Endothelial cell of umbilical vein (primary cell): ENCODE results near the gene PPBP. TPM values are rescaled to one million over a fixed set of nuclear protein-coding genes. Genes with fewer than 3 reads are reported as not detected.
"Not testable (repeated sequence)": the region's sequence is repeated elsewhere in the genome, so short reads cannot be mapped to it uniquely, and the experiment has no call there.

Experiments used
- BruUV-seq: library from RNA; stranded (reverse); fragments of 400-500 nt; replicated peaks from 2 replicates; lab custom pipeline; 2021; lab: Mats Ljungman, UMichigan
- CTCF ChIA-PET: fragments of 300-600, 350-600 bp; sonication (Branson Sonifier 250); formaldehyde crosslinking; loops from one replicate; lab custom pipeline; 2021; ENCODE audit warnings: antibody characterized with exemption, inconsistent platforms; lab: Charles Lee
- POLR2A ChIA-PET: fragments of 300-600, 350-600 bp; sonication (Branson Sonifier 250); formaldehyde crosslinking; loops from one replicate; lab custom pipeline; 2021; ENCODE audit warnings: antibody characterized with exemption, inconsistent platforms; lab: Charles Lee
- DNase-seq: peaks from one replicate; pipeline ENCODE4 v3.0.0-alpha.2; 2011; ENCODE audit warnings: low read depth, low spot score
- FAIRE-seq: peaks from 2 replicates; lab custom pipeline; 2011; peaks lifted over from hg19 to GRCh38; lab: Jason Lieb, UNC
- H2AFZ ChIP-seq: 2 replicates; pipeline ENCODE4 v1.6.0; 2012; ENCODE audit warnings: low read depth, low read length, control low read depth, inconsistent platforms
- H3K27ac ChIP-seq: 2 replicates; pipeline ENCODE4 v1.5.1; 2011; ENCODE audit warnings: low read depth, mild to moderate bottlenecking, control low read depth, low read length, moderate library complexity; ENCODE audit not compliant: insufficient read depth
- H3K27me3 ChIP-seq, 2 experiments: 2 replicates each; pipeline versions ENCODE4 v1.6.0 to v1.6.1; 2011; ENCODE audit warnings: low read length in 2 of 2, mixed read lengths in 1 of 2; ENCODE audit not compliant: control insufficient read depth in 2 of 2, insufficient read depth in 2 of 2
- H3K36me3 ChIP-seq, 2 experiments: 2 replicates in 1 of 2; 3 replicates in 1 of 2; pipeline ENCODE4 v1.5.1; 2011; ENCODE audit warnings: low read length in 2 of 2, mild to moderate bottlenecking in 1 of 2, moderate library complexity in 1 of 2; ENCODE audit not compliant: control insufficient read depth in 2 of 2, insufficient read depth in 2 of 2; ENCODE audit errors: extremely low read depth in 1 of 2
- H3K4me1 ChIP-seq: 3 replicates; pipeline ENCODE4 v1.5.1; 2011; ENCODE audit warnings: mild to moderate bottlenecking, low read length; ENCODE audit not compliant: control insufficient read depth, insufficient read depth; ENCODE audit errors: extremely low read depth
- H3K4me2 ChIP-seq: 2 replicates; pipeline ENCODE4 v1.6.1; 2011; ENCODE audit warnings: low read length, control low read depth, mixed read lengths; ENCODE audit not compliant: insufficient read depth
- H3K4me3 ChIP-seq, 3 experiments: fragments of 200-600 bp in 1 of 3; sonication (generic), shearing (Covaris generic) in 1 of 3; replicated peaks in 1 of 3; 2 replicates each; pipeline ENCODE4 v1.5.1; 2011 to 2016; ENCODE audit warnings: control low read depth in 3 of 3, low read length in 3 of 3, mild to moderate bottlenecking in 2 of 3, inconsistent platforms in 1 of 3, low read depth in 1 of 3, moderate library complexity in 1 of 3; ENCODE audit not compliant: insufficient read depth in 1 of 3
- H3K79me2 ChIP-seq: 2 replicates; pipeline ENCODE4 v1.6.0; 2012; ENCODE audit warnings: low read length, inconsistent platforms; ENCODE audit not compliant: control insufficient read depth, insufficient read depth
- H3K9ac ChIP-seq: replicated peaks from 2 replicates; pipeline ENCODE3; 2011; ENCODE audit warnings: low read length, control low read depth; ENCODE audit not compliant: insufficient read depth; ENCODE audit errors: extremely low read depth
- H3K9me1 ChIP-seq: replicated peaks from 3 replicates; pipeline ENCODE4 v1.6.0; 2011; ENCODE audit warnings: mild to moderate bottlenecking, low read length; ENCODE audit not compliant: control insufficient read depth, insufficient read depth; ENCODE audit errors: extremely low read depth
- H3K9me3 ChIP-seq: replicated peaks from 2 replicates; pipeline ENCODE4 v1.5.1; 2012; ENCODE audit warnings: low read length, inconsistent platforms; ENCODE audit not compliant: control insufficient read depth, insufficient read depth
- H4K20me1 ChIP-seq: replicated peaks from 2 replicates; pipeline ENCODE3; 2011; ENCODE audit warnings: mild to moderate bottlenecking, low read length; ENCODE audit not compliant: control insufficient read depth, insufficient read depth; ENCODE audit errors: extremely low read depth
- CTCF ChIP-seq, 2 donors: IDR thresholded peaks; 1 replicate in 1 of 2; 2 replicates in 1 of 2; pipeline ENCODE4 v1.5.1; 2011; ENCODE audit warnings: low read length in 2 of 2, mild to moderate bottlenecking in 2 of 2, moderate library complexity in 2 of 2, control low read depth in 1 of 2, inconsistent platforms in 1 of 2, low read depth in 1 of 2; ENCODE audit not compliant: insufficient read depth in 1 of 2; ENCODE audit errors: extremely low read depth in 1 of 2
- EZH2 ChIP-seq: IDR thresholded peaks from 2 replicates; pipeline ENCODE4 v1.6.1; 2012; ENCODE audit warnings: borderline replicate concordance, low read depth, mild to moderate bottlenecking, moderate library complexity, low read length, inconsistent platforms; ENCODE audit not compliant: severe bottlenecking
- FOS ChIP-seq: IDR thresholded peaks from 2 replicates; pipeline ENCODE4 v1.6.1; 2011; ENCODE audit warnings: mild to moderate bottlenecking, low read length, moderate library complexity, borderline replicate concordance; ENCODE audit not compliant: insufficient read depth
- GATA2 ChIP-seq: IDR thresholded peaks from 2 replicates; pipeline ENCODE4 v1.7.0; 2011; ENCODE audit warnings: low read depth, mild to moderate bottlenecking, moderate library complexity, mixed read lengths, low read length; ENCODE audit not compliant: insufficient read length, insufficient read depth
- JUN ChIP-seq: IDR thresholded peaks from 2 replicates; pipeline ENCODE4 v1.6.1; 2011; ENCODE audit warnings: borderline replicate concordance, low read depth; ENCODE audit not compliant: insufficient read length, insufficient read depth
- MAX ChIP-seq: IDR thresholded peaks from 2 replicates; pipeline ENCODE4 v1.6.1; 2011; ENCODE audit not compliant: insufficient read depth, insufficient read length
- MYC ChIP-seq: IDR thresholded peaks from one replicate; pipeline ENCODE4 v1.6.1; 2011; ENCODE audit warnings: mild to moderate bottlenecking, low read depth, low read length
- POLR2A ChIP-seq: IDR thresholded peaks from 2 replicates; pipeline ENCODE4 v1.6.1; 2012; ENCODE audit warnings: low read depth, mild to moderate bottlenecking, control low read depth, low read length
- dilution Hi-C: fragments of 300-500 bp; cut with MboI; formaldehyde crosslinking; loops from one replicate; pipeline ENCODE4 v1.15.0; 2019; ENCODE audit warnings: low sequenced_read_pairs; ENCODE audit not compliant: extremely low pct_ligation_motif_present
- intact Hi-C: fragments of 100-400 bp; cut with micrococcal nuclease; formaldehyde crosslinking; loops from one replicate; pipeline ENCODE4 v1.10.0; 2022
- polyA plus RNA-seq, 4 experiments: library from polyadenylated mRNA; depleted of rRNA in 3 of 4; stranded (reverse) in 3 of 4; unstranded in 1 of 4; fragments of >200 nt; gene quantifications; 2 replicates each; pipeline versions ENCODE4 v1.2.1 to v1.2.3, GENCODE V29; 2011 to 2012; ENCODE audit warnings: missing spikeins in 1 of 4
- total RNA-seq: library from RNA; stranded (reverse); gene quantifications from 2 replicates; pipeline ENCODE4 v1.2.3, GENCODE V29; 2021

PPBP gene
- total and polyA plus RNA-seq, 2 donors (not counting 3 experiments of a cell fraction or from before 2014, with no cell fraction given), result not detected

DNA sequence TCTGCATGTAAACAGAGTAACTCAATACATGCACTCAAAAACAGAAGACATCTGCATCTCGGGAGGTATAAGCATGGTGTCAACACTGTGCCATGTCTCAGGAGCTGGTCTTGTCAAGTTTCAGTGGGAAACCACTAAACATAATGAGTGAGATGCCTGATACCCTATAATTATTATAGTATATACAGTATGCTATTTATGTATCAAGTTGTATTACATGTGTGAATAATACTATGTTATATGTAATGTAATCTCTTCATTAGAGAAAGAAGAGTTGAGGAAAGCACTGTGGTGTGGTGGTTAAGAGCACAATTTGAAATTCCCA, 2.5 kb downstream of the PPBP start:
- Histone ChIP-seq H3K79me2 (no peaks in the 10 kb centered on the region), H3K9me1 (no peaks in the 10 kb centered on the region), H3K4me2 (no peak overlapping the region), H3K4me1 (no peaks in the 10 kb centered on the region), H3K36me3 (no peaks in the 10 kb centered on the region), H3K4me3 (no peak overlapping the region), H4K20me1 (no peaks in the 10 kb centered on the region), H2AFZ (peak overlapping the region; percentile 18), H3K9ac (no peak overlapping the region), H3K27ac (no peak overlapping the region), H3K9me3 (no peaks in the 10 kb centered on the region), H3K27me3 (no peaks in the 10 kb centered on the region)
- dilution Hi-C loops, result no loop called here
- no peak for DNase-seq
- ChIA-PET POLR2A (no interaction called here), CTCF (no interaction called here)
- no peak for TF ChIP-seq GATA2
- TF ChIP-seq MAX, result no peak
- TF ChIP-seq EZH2, result no peak
- no peak for TF ChIP-seq POLR2A
- FAIRE-seq, result no peak
- no TSS peak for BruUV-seq
- intact Hi-C loops, result no loop called here

DNA sequence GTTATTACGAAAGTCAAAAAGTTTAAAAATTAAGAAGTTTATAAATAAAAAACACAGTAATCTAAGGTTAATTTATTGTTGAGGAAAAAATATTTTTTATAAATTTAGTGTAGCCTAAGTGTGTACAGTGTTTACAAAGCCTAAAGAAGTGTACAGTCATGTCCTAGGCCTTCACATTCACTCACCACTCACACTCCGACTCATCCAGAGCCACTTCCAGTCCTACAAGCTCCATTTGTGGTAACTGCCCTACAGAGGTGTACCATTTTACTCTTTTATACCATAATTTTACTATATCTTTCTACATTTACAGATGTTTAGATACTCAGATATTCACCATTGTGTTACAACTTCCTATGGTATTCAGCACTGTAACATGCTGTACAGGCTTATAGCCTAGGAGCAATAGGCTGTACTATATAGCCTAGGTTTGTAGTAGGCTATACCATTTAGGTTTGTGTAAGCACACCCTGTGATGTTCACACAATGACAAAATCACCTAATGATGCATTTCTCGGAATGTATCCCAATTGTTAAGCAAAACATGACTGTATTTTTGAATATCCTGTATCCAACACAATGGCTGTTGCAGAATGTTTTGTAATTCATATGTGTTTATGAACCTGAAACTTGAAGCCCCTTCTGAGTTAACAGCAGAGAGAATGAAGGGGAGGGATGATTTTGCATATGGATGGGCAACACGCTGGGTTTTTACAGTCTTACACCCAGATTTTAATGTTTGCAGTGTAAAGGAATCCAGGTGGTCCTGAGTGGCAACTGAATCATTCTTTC, 3.1 kb downstream of the PPBP start:
- BruUV-seq, result no TSS peak
- H3K9me1 ChIP-seq, result no peaks in the 10 kb centered on the region
- TF ChIP-seq JUN, result no peak
- no peak for TF ChIP-seq GATA2
- TF ChIP-seq POLR2A, result no peak
- TF ChIP-seq MAX, result no peak
- TF ChIP-seq FOS, result peak; percentile 9
- TF ChIP-seq MYC, result no peak
- no peak for TF ChIP-seq CTCF (IDR thresholded peaks at IDR 0.05; ENCODE audit: extremely low read depth in 1 of 2, insufficient read depth in 1 of 2, low read depth in 1 of 2, low read length in 2 of 2)
- CTCF ChIA-PET, result no interaction called here
- H2AFZ ChIP-seq, result peak overlapping the region; percentile 18
- H3K27me3 ChIP-seq, result no peaks in the 10 kb centered on the region
- no peak for FAIRE-seq
- H3K4me1 ChIP-seq, result no peaks in the 10 kb centered on the region
- DNase-seq, result no peak
- H3K79me2 ChIP-seq, result no peaks in the 10 kb centered on the region
- dilution Hi-C loops (no loop called here), intact Hi-C loops (no loop called here)
- POLR2A ChIA-PET, result no interaction called here
- H3K9ac ChIP-seq, result no peak overlapping the region
- no peaks in the 10 kb centered on the region for H3K36me3 ChIP-seq
- H3K4me2 ChIP-seq, result no peak overlapping the region
- H4K20me1 ChIP-seq, result no peaks in the 10 kb centered on the region
- no peak overlapping the region for H3K27ac ChIP-seq
- no peak overlapping the region for H3K4me3 ChIP-seq
- H3K9me3 ChIP-seq, result no peaks in the 10 kb centered on the region

DNA sequence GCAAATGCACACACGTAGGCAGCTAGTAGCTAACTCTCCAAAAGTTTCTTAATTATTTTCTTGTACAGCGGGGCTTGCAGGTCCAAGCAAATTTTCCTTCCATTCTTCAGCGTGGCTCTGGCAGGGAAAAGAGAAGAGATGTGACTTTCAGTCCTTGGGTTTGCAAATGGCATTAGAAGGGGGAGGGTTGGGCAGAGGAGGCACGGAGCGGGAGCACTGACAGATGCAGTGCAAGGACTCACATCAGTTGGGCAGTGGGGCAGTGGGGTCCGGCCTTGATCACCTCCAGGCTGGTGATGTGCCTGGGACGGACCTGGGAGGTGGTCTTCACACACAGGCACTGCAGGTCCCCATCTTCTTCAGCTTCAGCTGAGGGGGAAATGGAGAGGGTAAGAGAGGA, 6.8 kb downstream of the PPBP start:
- H3K27me3 ChIP-seq, BruUV-seq, FAIRE-seq, H3K9me1 ChIP-seq, H3K4me1 ChIP-seq, H2AFZ ChIP-seq, H3K9me3 ChIP-seq, POLR2A ChIA-PET, H3K79me2 ChIP-seq, H3K9ac ChIP-seq, dilution Hi-C loops, H3K4me3 ChIP-seq, H3K4me2 ChIP-seq, DNase-seq, H3K27ac ChIP-seq, CTCF ChIA-PET, H3K36me3 ChIP-seq, intact Hi-C loops, H4K20me1 ChIP-seq: not testable (repeated sequence)
